ENCODE data around the gene UCMA. TPM values are rescaled to one million over a fixed set of nuclear protein-coding genes. Genes with fewer than 3 reads are reported as not detected.

Gene UCMA
- total RNA-seq, 1 experiment from 2014 or later, result not detected

GRCh38 chr10:13206546-13207443 lies 27.4 kb downstream of the UCMA start:
- H3K36me3 Mint-ChIP-seq (ENCODE audit: insufficient read depth, unreplicated experiment), result peaks cover 7% of the 10 kb centered on the region
- TF ChIP-seq, protein P1, sequence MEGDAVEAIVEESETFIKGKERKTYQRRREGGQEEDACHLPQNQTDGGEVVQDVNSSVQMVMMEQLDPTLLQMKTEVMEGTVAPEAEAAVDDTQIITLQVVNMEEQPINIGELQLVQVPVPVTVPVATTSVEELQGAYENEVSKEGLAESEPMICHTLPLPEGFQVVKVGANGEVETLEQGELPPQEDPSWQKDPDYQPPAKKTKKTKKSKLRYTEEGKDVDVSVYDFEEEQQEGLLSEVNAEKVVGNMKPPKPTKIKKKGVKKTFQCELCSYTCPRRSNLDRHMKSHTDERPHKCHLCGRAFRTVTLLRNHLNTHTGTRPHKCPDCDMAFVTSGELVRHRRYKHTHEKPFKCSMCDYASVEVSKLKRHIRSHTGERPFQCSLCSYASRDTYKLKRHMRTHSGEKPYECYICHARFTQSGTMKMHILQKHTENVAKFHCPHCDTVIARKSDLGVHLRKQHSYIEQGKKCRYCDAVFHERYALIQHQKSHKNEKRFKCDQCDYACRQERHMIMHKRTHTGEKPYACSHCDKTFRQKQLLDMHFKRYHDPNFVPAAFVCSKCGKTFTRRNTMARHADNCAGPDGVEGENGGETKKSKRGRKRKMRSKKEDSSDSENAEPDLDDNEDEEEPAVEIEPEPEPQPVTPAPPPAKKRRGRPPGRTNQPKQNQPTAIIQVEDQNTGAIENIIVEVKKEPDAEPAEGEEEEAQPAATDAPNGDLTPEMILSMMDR (IDR thresholded peaks at IDR 0.05; ENCODE audit: unreplicated experiment), result no peak
- CTCF ChIA-PET, result interaction anchor here (0.7 to 1.6 kb wide), 3 partner anchors 95 to 794 kb away, joined by 3 to 7 read pairs (median 6); no protein-coding TSS in a partner anchor

DNA sequence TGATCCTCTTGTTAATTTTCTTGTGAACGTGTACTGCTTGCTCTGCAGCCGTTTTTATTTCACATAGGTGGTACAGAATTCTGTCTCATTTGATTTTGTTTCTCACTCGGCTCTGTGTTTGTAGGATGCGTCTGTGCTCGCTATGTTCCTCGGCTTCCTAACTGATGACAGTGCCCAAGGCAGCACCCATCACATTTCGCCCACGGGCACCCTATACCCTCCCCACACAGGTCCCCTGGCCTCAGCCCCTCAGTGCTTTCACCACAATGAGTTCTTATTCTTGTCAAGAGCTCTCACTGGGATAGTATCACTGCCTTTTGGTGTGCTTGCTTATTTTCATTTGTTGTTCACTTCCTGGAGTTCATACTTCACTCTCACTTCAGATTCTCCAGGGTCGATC lies 28.1 kb downstream of the UCMA start:
- intact Hi-C loops (cut with micrococcal nuclease; ENCODE audit: unreplicated experiment), result loop anchor here (10.0 kb wide), 1 partner anchor 69 kb away; no protein-coding TSS in a partner anchor

More at GRCh38 chr10:13206546-13207443, 27.4 kb downstream of the UCMA start:
- Mint-ChIP-seq H3K4me3 (ENCODE audit: low read depth, unreplicated experiment) (no peak overlapping the region), H3K27me3 (ENCODE audit: unreplicated experiment) (no peaks in the 10 kb centered on the region), H3K9me3 (ENCODE audit: low read depth, unreplicated experiment) (no peaks in the 10 kb centered on the region), H3K27ac (ENCODE audit: unreplicated experiment) (no peak overlapping the region), H3K4me1 (ENCODE audit: low read depth, unreplicated experiment) (no peaks in the 10 kb centered on the region)
- no TSS peak for BruUV-seq (replicated peaks)
- intact Hi-C loops (cut with micrococcal nuclease; ENCODE audit: unreplicated experiment), result loop anchor here (10.0 kb wide), 1 partner anchor 68 kb away; no protein-coding TSS in a partner anchor
- DNase-seq, result no peak

DNA sequence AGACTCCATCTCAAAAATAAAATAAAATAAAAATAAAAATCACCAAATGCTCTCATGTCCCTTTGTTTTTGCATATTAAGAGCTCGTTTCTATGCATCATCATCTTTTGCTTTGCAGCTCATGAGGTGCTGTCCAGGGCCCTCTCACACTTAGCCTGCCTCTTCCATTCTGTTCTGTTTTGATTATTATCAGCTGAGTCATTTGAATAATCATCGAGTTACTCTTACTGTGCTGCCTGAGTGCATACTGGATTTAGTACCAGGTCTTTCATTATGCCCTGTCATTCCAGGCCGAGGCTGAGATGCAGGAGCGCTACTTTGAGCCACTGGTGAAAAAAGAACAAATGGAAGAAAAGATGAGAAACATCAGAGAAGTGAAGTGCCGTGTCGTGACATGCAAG lies 33.0 kb downstream of the UCMA start:
- CTCF ChIA-PET, result no interaction called here
- TF ChIP-seq, protein P1 (IDR thresholded peaks at IDR 0.05; ENCODE audit: unreplicated experiment), result no peak
- no peak overlapping the region for H3K4me3 Mint-ChIP-seq (ENCODE audit: low read depth, unreplicated experiment)
- no peaks in the 10 kb centered on the region for H3K4me1 Mint-ChIP-seq (ENCODE audit: low read depth, unreplicated experiment)
- peaks cover 7% of the 10 kb centered on the region for H3K36me3 Mint-ChIP-seq (ENCODE audit: insufficient read depth, unreplicated experiment)
- intact Hi-C loops (cut with micrococcal nuclease; ENCODE audit: unreplicated experiment), result loop anchor here (10.0 kb wide), 1 partner anchor 74 kb away; no protein-coding TSS in a partner anchor
- no peaks in the 10 kb centered on the region for H3K27me3 Mint-ChIP-seq (ENCODE audit: unreplicated experiment)
- H3K9me3 Mint-ChIP-seq (ENCODE audit: low read depth, unreplicated experiment), result no peaks in the 10 kb centered on the region
- no TSS peak for BruUV-seq (replicated peaks)
- DNase-seq, result no peak
- H3K27ac Mint-ChIP-seq (ENCODE audit: unreplicated experiment), result no peak overlapping the region

More for the DNA sequence above, 28.1 kb downstream of the UCMA start:
- no peak overlapping the region for H3K4me3 Mint-ChIP-seq (ENCODE audit: low read depth, unreplicated experiment)
- TF ChIP-seq, protein P1 (IDR thresholded peaks at IDR 0.05; ENCODE audit: unreplicated experiment), result no peak
- no peaks in the 10 kb centered on the region for H3K4me1 Mint-ChIP-seq (ENCODE audit: low read depth, unreplicated experiment)
- H3K9me3 Mint-ChIP-seq (ENCODE audit: low read depth, unreplicated experiment), result no peaks in the 10 kb centered on the region
- no TSS peak for BruUV-seq (replicated peaks)
- H3K27ac Mint-ChIP-seq (ENCODE audit: unreplicated experiment), result no peak overlapping the region
- peaks cover 7% of the 10 kb centered on the region for H3K36me3 Mint-ChIP-seq (ENCODE audit: insufficient read depth, unreplicated experiment)
- CTCF ChIA-PET, result interaction anchor here (0.6 to 1.6 kb wide), 4 partner anchors 59 to 794 kb away, joined by 3 to 7 read pairs (median 4); no protein-coding TSS in a partner anchor
- no peaks in the 10 kb centered on the region for H3K27me3 Mint-ChIP-seq (ENCODE audit: unreplicated experiment)
- no peak for DNase-seq

DNA sequence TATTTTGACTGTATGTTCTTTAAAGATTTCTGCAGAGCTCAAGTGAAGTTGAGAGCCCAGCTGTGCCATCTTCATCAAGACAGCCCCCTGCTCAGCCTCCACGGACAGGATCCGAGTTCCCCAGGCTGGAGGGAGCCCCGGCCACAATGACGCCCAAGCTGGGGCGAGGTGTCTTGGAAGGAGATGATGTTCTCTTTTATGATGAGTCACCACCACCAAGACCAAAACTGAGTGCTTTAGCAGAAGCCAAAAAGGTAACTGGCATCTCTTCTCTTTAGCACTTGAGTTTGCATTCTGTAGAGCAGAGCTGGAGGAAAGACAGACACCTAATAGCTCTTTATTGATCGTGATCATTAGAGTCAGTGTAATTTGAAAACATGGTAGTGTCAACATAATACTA lies 39.2 kb downstream of the UCMA start:
- no peaks in the 10 kb centered on the region for H3K9me3 Mint-ChIP-seq (ENCODE audit: low read depth, unreplicated experiment)
- peaks cover 4% of the 10 kb centered on the region for H3K36me3 Mint-ChIP-seq (ENCODE audit: insufficient read depth, unreplicated experiment)
- intact Hi-C loops (cut with micrococcal nuclease; ENCODE audit: unreplicated experiment), result no loop called here
- TF ChIP-seq, protein P1 (IDR thresholded peaks at IDR 0.05; ENCODE audit: unreplicated experiment), result no peak
- no peaks in the 10 kb centered on the region for H3K4me1 Mint-ChIP-seq (ENCODE audit: low read depth, unreplicated experiment)
- H3K4me3 Mint-ChIP-seq (ENCODE audit: low read depth, unreplicated experiment), result no peak overlapping the region
- DNase-seq, result no peak
- CTCF ChIA-PET, result interaction anchor here (1.0 kb wide), 1 partner anchor 17 kb away, joined by 3 read pairs; no protein-coding TSS in a partner anchor
- H3K27ac Mint-ChIP-seq (ENCODE audit: unreplicated experiment), result no peak overlapping the region
- BruUV-seq (replicated peaks), result no TSS peak
- H3K27me3 Mint-ChIP-seq (ENCODE audit: unreplicated experiment), result no peaks in the 10 kb centered on the region
